ENCODE results near the gene FBRS.

DNA sequence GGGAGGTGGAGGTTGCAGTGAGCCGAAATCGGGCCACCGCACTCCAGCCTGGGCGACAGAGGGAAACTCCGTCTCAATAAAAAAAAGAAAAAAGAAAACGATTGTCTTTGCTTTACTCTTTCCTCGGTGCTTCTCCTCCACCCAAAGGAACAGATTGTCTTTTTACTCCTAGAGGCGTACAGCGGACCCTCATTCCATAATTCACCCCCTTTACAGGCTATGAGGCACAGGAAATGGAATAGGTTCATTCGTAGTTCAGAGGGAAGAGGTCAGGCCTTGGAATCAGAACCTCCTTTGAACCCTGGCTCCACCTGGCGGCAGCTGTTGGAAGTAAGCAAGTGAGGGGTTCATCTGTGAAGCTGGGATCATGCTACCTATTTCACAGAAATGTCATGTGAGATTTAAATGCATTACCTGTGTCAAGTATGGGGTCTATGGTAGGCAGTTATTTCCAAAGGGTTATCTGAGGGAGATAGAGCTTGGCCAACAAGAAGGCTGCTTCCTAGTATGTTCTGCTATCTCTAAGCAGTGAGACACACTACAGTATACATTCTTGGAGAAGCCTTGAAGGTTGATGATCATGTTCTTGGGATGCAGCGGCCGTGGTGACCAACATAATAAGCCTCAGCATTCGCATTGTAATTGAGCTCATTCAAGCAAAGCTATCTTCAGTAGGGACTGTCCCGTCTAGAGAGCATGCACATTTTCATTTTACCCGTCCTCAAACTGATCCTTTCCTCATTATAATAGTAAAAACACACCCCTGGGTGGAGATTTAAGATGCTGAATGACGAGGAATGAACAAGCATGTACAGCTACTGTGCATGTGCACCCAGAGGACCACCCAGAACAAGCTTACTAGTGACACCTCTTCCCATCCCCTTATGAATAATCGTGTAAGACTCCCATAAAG lies 29.3 kb upstream of the FBRS start:
- TF ChIP-seq POLR2A (IDR thresholded peaks at IDR 0.05; ENCODE audit: low read depth, low read length) = no peak
- no peak for TF ChIP-seq TAF1 (IDR thresholded peaks at IDR 0.05; ENCODE audit: borderline replicate concordance, low read depth, low read length)

Data from GM12892 (cell line).